BLaER1 treated with 17β-estradiol and CSF1 and Interleukin-3, amounts not matched to agents 10 nM and 100 nM (cell line): Measurements from ENCODE around the gene ASB13.

Experiments
- H3K27ac ChIP-seq, 11 experiments: shearing (Covaris generic); formaldehyde crosslinking; 2 replicates each; pipeline ENCODE4 v1.8.1; 2022
- H3K27me3 ChIP-seq, 11 experiments: shearing (Covaris generic); formaldehyde crosslinking; 2 replicates each; pipeline ENCODE4 v1.8.1; 2022
- H3K36me3 ChIP-seq, 11 experiments: shearing (Covaris generic); formaldehyde crosslinking; 2 replicates each; pipeline ENCODE4 v1.8.1; 2022
- H3K4me1 ChIP-seq, 10 experiments: shearing (Covaris generic); formaldehyde crosslinking; 2 replicates each; pipeline ENCODE4 v1.8.1; 2022
- H3K4me2 ChIP-seq, 11 experiments: shearing (Covaris generic); formaldehyde crosslinking; 2 replicates each; pipeline ENCODE4 v1.8.1; 2022
- H3K4me3 ChIP-seq, 10 experiments: shearing (Covaris generic); formaldehyde crosslinking; 2 replicates each; pipeline ENCODE4 v1.8.1; 2022
- H3K9ac ChIP-seq, 11 experiments: shearing (Covaris generic); formaldehyde crosslinking; 2 replicates each; pipeline ENCODE4 v1.8.1; 2022
- H3K9me3 ChIP-seq, 11 experiments: shearing (Covaris generic); formaldehyde crosslinking; replicated peaks in 1 of 11; 2 replicates each; pipeline ENCODE4 v1.8.1; 2022
- H4K20me1 ChIP-seq, 11 experiments: shearing (Covaris generic); formaldehyde crosslinking; 2 replicates each; pipeline ENCODE4 v1.8.1; 2022
- Cebpa-rat ChIP-seq, 11 experiments: shearing (Covaris generic); IDR thresholded peaks; 2 replicates each; pipeline ENCODE4 v1.8.1; 2022

Gene ASB13

DNA sequence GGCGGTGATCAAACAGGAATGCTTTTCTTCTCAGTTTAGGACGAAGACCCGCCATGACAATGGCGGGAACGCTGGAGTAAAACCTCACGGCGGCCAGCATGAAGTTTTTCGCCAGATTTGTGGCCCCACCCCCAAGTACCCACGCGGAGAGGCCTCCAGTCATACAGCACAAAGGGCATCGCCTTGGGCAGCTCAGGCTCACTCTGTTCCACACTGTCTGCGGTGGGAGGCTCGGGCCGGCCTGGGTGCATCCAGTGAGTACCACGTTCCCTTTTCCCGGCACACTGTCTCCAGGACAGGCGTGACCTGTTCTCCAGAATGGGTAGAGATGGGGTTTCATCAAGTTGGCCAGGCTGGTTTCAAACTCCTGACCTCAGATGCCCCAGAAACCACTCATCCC is 27.3 kb downstream of the ASB13 start:
- Histone ChIP-seq H3K36me3 (peaks cover 12 to 52% (median 32%) of the 10 kb centered on the region in 11 experiments; a peak in 21 of 22 replicates), H4K20me1 (no peaks in the 10 kb centered on the region), H3K4me1 (peaks cover 0 to 25% (median 6%) of the 10 kb centered on the region in 10 experiments; a peak in 8 of 20 replicates), H3K27me3 (no peaks in the 10 kb centered on the region), H3K9ac (no peak overlapping the region), H3K4me2 (no peak overlapping the region), H3K9me3 (no peaks in the 10 kb centered on the region), H3K27ac (no peak overlapping the region), H3K4me3 (no peak overlapping the region)
- no peak for TF ChIP-seq Cebpa-rat (IDR thresholded peaks at IDR 0.05)

DNA sequence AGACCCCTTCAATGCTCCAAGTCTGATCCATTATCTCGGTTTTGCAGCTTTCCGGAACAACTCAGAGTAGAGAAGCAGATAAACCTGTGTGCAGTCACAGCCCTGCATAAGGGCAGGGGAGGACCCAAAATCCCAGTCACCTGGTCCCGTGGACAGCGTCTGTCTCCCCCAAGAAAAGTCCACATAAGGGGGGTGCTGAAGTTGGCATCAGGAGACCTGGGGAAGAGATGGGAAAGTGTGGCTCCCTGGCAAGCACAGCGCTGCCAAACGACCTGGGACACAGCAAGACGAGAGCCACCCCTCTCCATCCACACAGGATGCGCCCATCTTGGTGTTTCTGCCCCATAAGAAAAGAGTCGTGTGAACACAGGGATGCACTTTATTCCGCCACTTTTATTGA is 27.9 kb downstream of the ASB13 start:
- H3K9ac ChIP-seq: no peak overlapping the region
- peaks cover 12 to 47% (median 32%) of the 10 kb centered on the region in 11 experiments; a peak in 21 of 22 replicates for H3K36me3 ChIP-seq
- H3K4me3 ChIP-seq: no peak overlapping the region
- no peak overlapping the region for H3K27ac ChIP-seq
- H3K9me3 ChIP-seq: no peaks in the 10 kb centered on the region
- H4K20me1 ChIP-seq: no peaks in the 10 kb centered on the region
- no peaks in the 10 kb centered on the region for H3K27me3 ChIP-seq
- no peak for TF ChIP-seq Cebpa-rat (IDR thresholded peaks at IDR 0.05)
- peaks cover 0 to 19% (median 2%) of the 10 kb centered on the region in 10 experiments; a peak in 5 of 20 replicates for H3K4me1 ChIP-seq
- H3K4me2 ChIP-seq: no peak overlapping the region

DNA sequence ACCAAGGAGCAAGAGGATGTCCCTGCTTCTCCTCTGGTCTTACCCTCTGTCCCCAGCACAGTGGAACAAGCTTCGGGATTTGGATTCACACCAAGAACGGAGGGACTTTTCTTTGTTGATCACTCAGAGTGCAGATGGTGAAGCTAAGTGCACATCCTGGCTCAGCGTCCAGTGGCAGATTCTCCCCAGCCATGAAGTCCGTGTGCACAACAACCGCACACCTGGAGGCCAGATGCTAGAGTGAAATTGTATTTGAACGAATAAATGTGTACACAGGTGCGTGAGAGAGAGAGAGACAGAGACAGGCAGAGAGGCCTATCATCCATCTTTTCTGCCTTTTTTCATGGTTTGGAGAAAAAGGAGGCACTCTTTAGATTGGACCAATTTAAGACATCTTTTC is 31.5 kb downstream of the ASB13 start:
- H3K36me3 ChIP-seq: peaks cover 9 to 18% (median 15%) of the 10 kb centered on the region in 11 experiments; a peak in 18 of 22 replicates
- no peak overlapping the region for H3K4me3 ChIP-seq
- no peaks in the 10 kb centered on the region for H4K20me1 ChIP-seq
- H3K4me1 ChIP-seq: peaks cover 0 to 22% (median 7%) of the 10 kb centered on the region in 10 experiments; a peak in 8 of 20 replicates
- H3K27ac ChIP-seq: no peak overlapping the region
- H3K27me3 ChIP-seq: no peaks in the 10 kb centered on the region
- TF ChIP-seq Cebpa-rat (IDR thresholded peaks at IDR 0.05): no peak
- H3K9me3 ChIP-seq: no peaks in the 10 kb centered on the region
- H3K9ac ChIP-seq: no peak overlapping the region
- H3K4me2 ChIP-seq: no peak overlapping the region

DNA sequence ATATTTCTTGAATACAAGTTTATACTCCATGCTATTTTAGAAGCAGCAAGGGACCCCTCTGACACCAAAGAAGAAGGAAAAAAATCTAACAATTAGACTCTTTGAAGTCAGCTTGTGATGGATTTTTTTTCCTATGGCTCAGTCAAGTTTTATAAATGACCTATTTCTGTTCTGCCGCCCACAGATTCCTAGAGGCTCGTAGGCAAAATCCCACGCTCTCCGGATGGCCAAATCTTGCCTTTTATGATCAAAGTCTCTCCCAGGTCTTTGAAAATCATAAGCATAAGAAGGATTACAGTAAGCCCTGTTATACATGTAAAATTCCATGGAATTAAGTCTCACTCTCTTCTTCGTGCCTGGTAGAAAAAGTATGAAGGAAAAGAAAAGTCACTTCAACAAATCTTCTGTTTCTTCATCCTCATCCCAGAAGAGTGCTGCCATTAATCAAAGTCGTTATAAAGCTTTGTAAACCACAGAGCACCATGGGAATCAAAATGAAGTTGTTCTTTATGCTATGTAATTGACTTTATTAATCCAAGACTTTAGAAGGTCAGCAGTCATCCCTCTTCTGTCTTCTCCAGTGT is 33.1 kb downstream of the ASB13 start:
- Histone ChIP-seq H3K27ac (no peak overlapping the region), H3K4me2 (no peak overlapping the region), H3K9me3 (no peaks in the 10 kb centered on the region), H3K4me1 (peaks cover 12 to 38% (median 21%) of the 10 kb centered on the region in 10 experiments), H3K4me3 (no peak overlapping the region), H3K27me3 (peaks cover 0 to 5% (median 0%) of the 10 kb centered on the region in 11 experiments; a peak in 2 of 22 replicates), H3K9ac (no peak overlapping the region), H3K36me3 (peaks cover 0 to 2% (median 0%) of the 10 kb centered on the region in 11 experiments; a peak in 2 of 22 replicates), H4K20me1 (no peaks in the 10 kb centered on the region)
- no peak for TF ChIP-seq Cebpa-rat (IDR thresholded peaks at IDR 0.05)

DNA sequence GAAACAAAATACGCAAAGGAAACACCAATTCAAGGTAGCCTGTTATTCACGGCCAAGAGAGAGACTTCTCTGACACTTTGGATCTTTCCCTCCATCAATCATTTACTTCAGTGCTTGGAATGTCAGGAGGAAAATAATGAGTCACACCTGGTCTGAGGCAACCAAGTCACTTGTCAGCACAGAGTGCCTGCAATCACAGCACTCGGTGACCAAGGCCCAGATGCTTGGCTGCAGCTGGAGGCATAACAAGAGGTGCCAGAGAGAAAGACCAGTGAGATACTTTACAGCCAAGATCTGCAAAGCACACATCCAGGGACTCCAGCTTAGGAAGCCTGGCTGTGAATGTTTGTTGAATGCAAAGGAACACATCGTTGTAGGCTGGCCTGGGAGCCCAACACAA is 33.9 kb downstream of the ASB13 start:
- Histone ChIP-seq H3K4me3 (no peak overlapping the region), H3K27me3 (peaks cover 0 to 6% (median 0%) of the 10 kb centered on the region in 11 experiments; a peak in 2 of 22 replicates), H3K4me2 (peak overlapping the region in 1 of 11 experiments; percentile 36; a peak in 2 of 22 replicates), H3K9ac (no peak overlapping the region), H3K4me1 (peaks cover 13 to 35% (median 21%) of the 10 kb centered on the region in 10 experiments), H4K20me1 (no peaks in the 10 kb centered on the region), H3K36me3 (no peaks in the 10 kb centered on the region), H3K9me3 (no peaks in the 10 kb centered on the region), H3K27ac (no peak overlapping the region)
- TF ChIP-seq Cebpa-rat (IDR thresholded peaks at IDR 0.05): no peak

DNA sequence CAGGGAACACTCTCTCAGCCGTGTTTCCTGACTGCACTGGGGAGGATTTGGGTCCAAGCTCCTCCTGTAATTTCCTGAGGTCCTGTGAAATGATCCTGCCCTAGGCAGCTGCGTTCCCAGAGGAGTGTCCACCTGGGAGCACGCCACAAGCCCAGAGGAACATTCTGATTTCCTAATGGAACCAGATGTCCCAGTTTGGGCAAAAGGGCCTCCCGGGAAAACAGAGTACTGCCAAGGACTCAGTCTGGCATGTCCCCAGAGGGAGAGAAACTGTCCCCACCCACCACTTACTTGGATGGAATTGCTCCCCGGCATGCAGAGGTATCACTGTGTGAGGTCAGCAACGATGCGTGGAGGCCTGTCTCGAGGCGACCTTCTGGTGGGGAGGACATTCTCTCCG is 34.5 kb downstream of the ASB13 start:
- Histone ChIP-seq H3K4me1 (peaks cover 13 to 33% (median 21%) of the 10 kb centered on the region in 10 experiments), H3K27ac (no peak overlapping the region)
- no peak for TF ChIP-seq Cebpa-rat (IDR thresholded peaks at IDR 0.05)

DNA sequence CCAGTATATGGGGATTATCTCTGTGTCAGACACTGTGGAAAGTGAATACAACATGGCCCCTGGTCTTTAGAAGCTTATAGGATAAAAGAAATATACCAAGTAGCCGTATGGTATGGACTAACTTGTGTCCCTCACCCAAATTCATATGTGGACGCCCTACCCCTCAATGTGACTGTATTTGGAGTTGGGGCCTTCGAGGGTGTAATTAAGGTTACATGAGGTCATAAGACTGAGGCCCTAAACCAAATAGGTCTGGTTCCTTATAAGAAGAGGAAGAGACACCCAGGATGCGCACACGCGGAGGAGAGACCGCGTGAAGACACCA is 36.3 kb downstream of the ASB13 start:
- no peak for TF ChIP-seq Cebpa-rat (IDR thresholded peaks at IDR 0.05)
- Histone ChIP-seq H4K20me1 (no peaks in the 10 kb centered on the region), H3K36me3 (no peaks in the 10 kb centered on the region)

More for the DNA sequence above, 34.5 kb downstream of the ASB13 start:
- Histone ChIP-seq H3K27me3 (peaks cover 0 to 6% (median 0%) of the 10 kb centered on the region in 11 experiments; a peak in 2 of 22 replicates), H3K4me2 (peak overlapping the region in 6 of 11 experiments; percentile 22 to 36 (median 29); a peak in 7 of 22 replicates), H3K4me3 (no peak overlapping the region), H3K9me3 (no peaks in the 10 kb centered on the region), H3K36me3 (no peaks in the 10 kb centered on the region), H3K9ac (no peak overlapping the region), H4K20me1 (no peaks in the 10 kb centered on the region)

DNA sequence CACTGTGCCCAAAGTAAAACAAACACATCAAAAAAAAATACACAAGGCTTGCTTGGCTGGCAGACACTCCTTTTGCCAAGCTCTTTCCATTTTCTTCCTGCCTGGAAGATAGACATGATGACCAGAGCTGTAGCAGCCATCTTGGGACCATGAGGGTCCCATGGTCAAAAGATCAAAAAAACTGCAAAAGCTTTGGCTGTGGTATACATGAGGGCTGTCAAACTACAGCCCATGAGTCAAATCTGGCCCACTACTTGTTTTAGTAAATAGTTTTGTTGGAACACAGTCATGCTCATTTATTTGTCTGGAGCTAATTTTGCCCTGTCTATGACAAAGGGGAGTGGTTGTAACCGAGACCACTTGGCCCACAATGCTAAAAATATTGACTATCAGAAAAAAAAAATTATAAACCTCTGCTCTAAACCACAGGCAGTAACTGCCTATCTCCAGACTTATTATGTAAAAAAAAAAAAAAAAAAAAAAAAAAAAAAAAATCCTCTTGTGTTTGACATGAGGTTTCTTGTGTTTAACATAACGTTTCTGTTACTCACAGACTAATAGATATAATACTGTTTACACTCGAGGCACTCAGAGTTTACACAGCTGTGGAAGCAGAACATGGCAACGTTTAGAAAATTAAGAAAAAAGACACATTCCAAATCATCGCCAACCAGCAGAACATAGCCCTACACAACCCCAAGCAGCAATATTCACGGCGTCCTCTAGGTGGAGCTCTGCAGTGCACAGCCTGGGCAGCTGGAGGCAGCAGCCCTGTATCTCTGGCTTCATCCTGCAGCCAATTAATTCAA is 36.9 kb downstream of the ASB13 start:
- no peaks in the 10 kb centered on the region for H3K36me3 ChIP-seq
- H4K20me1 ChIP-seq: no peaks in the 10 kb centered on the region
- no peaks in the 10 kb centered on the region for H3K9me3 ChIP-seq
- no peak overlapping the region for H3K27ac ChIP-seq
- H3K4me2 ChIP-seq: peak overlapping the region; percentile 41 to 73 (median 57)
- H3K9ac ChIP-seq: no peak overlapping the region
- no peak overlapping the region for H3K4me3 ChIP-seq
- no peak for TF ChIP-seq Cebpa-rat (IDR thresholded peaks at IDR 0.05)
- H3K27me3 ChIP-seq: peaks cover 0 to 6% (median 0%) of the 10 kb centered on the region in 11 experiments; a peak in 2 of 22 replicates
- peaks cover 13 to 33% (median 21%) of the 10 kb centered on the region in 10 experiments for H3K4me1 ChIP-seq

More for the DNA sequence above, 36.3 kb downstream of the ASB13 start:
- Histone ChIP-seq H3K4me1 (peaks cover 13 to 33% (median 21%) of the 10 kb centered on the region in 10 experiments), H3K9ac (no peak overlapping the region), H3K27me3 (peaks cover 0 to 6% (median 0%) of the 10 kb centered on the region in 11 experiments; a peak in 2 of 22 replicates), H3K9me3 (no peaks in the 10 kb centered on the region), H3K4me2 (peak overlapping the region in 4 of 11 experiments; percentile 62 to 73 (median 70); a peak in 2 of 22 replicates), H3K4me3 (no peak overlapping the region), H3K27ac (no peak overlapping the region)
